Transverse colon (tissue), 4 donors: Measurements from ENCODE around the gene LDB2. TPM values are rescaled to one million over a fixed set of nuclear protein-coding genes. Genes with fewer than 3 reads are reported as not detected.

Source experiments
- DNase-seq: peaks from one replicate; pipeline ENCODE4 v3.0.0-alpha.2; 2019
- H3K27ac ChIP-seq, 4 donors: fragments of 200-600 bp; sonication (generic); 2 replicates each; pipeline ENCODE4 v1.5.1; 2016 to 2018; ENCODE audit warnings: inconsistent platforms in 4 of 4
- H3K27me3 ChIP-seq: fragments of 200-600 bp; sonication (generic); 2 replicates; pipeline ENCODE4 v1.5.1; 2017; ENCODE audit warnings: inconsistent platforms
- H3K36me3 ChIP-seq, 4 donors: fragments of 200-600 bp; sonication (generic); 2 replicates each; pipeline ENCODE4 v1.5.1; 2017 to 2019; ENCODE audit warnings: inconsistent platforms in 4 of 4
- H3K4me1 ChIP-seq, 4 donors: fragments of 200-600 bp; sonication (generic); 2 replicates each; pipeline ENCODE4 v1.5.1; 2017 to 2020; ENCODE audit warnings: inconsistent platforms in 4 of 4
- H3K4me3 ChIP-seq, 4 donors: fragments of 200-600 bp; sonication (generic); 1 replicate in 1 of 4; 2 replicates in 3 of 4; pipeline versions ENCODE4 v1.5.1 to v1.6.1; 2017 to 2019; ENCODE audit warnings: inconsistent platforms in 4 of 4
- H3K9me3 ChIP-seq, 2 donors: fragments of 200-600 bp; sonication (generic); 2 replicates each; pipeline ENCODE4 v1.5.1; 2017 to 2019; ENCODE audit warnings: inconsistent platforms in 2 of 2
- EP300 ChIP-seq: sonication (generic); formaldehyde crosslinking; IDR thresholded peaks from one replicate; pipeline ENCODE4 v1.6.1; 2017; ENCODE audit warnings: antibody characterized with exemption, low read depth
- POLR2A ChIP-seq: fragments of 450-650 bp; IDR thresholded peaks from one replicate; pipeline ENCODE4 v1.6.1; 2016; ENCODE audit warnings: antibody characterized with exemption, mild to moderate bottlenecking, moderate library complexity
- POLR2AphosphoS5 ChIP-seq, 3 donors: sonication (generic); formaldehyde crosslinking; IDR thresholded peaks; one replicate each; pipeline ENCODE4 v1.6.1; 2016; ENCODE audit warnings: antibody characterized with exemption in 3 of 3
- WGBS, 2 donors: methylation state at CpG; one replicate each; pipeline ENCODE4 v1.1.5; 2018; ENCODE audit warnings: low coverage in 1 of 2; 5-methylcytosine and 5-hydroxymethylcytosine counted together
- in situ Hi-C, 4 donors: fragments of 200-750 bp; cut with MboI; loops; one replicate each; pipeline versions ENCODE4 v1.15.0 to v1.15.1; 2017; ENCODE audit warnings: low sequenced_read_pairs in 3 of 4, low pct_ligation_motif_present in 1 of 4, low pct_unique_long_range_greater_than_20kb in 1 of 4
- intact Hi-C: fragments of 100-400 bp; cut with DNase I; formaldehyde crosslinking; loops from one replicate; pipeline ENCODE4 v1.15.1; 2023; ENCODE audit warnings: low total_unique reads
- total RNA-seq, 4 donors: library from RNA; depleted of rRNA; stranded (reverse); fragments of >200 nt; gene quantifications; one replicate each; pipeline ENCODE4 v1.1.0, GENCODE V29; 2016
- TF ChIP-seq, protein P1 (sequence below), 5 experiments: fragments of 200-600 bp in 3 of 5; fragments of 450-650 bp in 2 of 5; sonication (generic) in 3 of 5; IDR thresholded peaks; 1 replicate in 2 of 5; 2 replicates in 3 of 5; pipeline ENCODE4 v1.5.1; 2016 to 2017; ENCODE audit warnings: antibody characterized with exemption in 5 of 5, inconsistent platforms in 3 of 5, mild to moderate bottlenecking in 2 of 5, moderate library complexity in 1 of 5

LDB2 gene
- total RNA-seq, 4 donors from 2014 or later = 7.0 to 46.6 (median 8.9) TPM

DNA sequence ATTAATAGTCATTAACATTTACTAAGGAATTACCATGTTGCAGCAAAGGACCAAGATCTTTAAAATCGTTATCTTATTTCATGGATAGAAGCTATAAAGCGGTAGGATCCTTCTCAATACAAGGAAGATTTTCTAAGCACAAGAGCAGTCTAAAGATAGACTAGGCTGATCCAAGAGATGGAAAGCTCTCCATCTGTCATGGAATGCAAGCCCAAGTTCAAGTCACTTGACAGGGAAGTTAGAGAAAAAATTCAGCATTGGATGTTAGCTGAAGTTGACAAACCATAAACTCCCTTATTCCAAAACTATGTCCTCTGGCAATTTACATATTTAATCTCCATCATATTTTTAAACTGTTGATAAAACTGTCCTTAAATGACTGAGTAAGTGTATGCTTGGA lies 177.7 kb downstream of the LDB2 start:
- no peak overlapping the region for H3K27ac ChIP-seq
- no peaks in the 10 kb centered on the region for H3K9me3 ChIP-seq
- 91 to 100% methylated on average over 1 to 2 of the region's 2 CpGs for WGBS, 2 donors
- intact Hi-C loops = no loop called here
- H3K4me1 ChIP-seq = no peaks in the 10 kb centered on the region
- H3K36me3 ChIP-seq = no peaks in the 10 kb centered on the region
- TF ChIP-seq POLR2AphosphoS5 (IDR thresholded peaks at IDR 0.05) = no peak
- TF ChIP-seq, protein P1, sequence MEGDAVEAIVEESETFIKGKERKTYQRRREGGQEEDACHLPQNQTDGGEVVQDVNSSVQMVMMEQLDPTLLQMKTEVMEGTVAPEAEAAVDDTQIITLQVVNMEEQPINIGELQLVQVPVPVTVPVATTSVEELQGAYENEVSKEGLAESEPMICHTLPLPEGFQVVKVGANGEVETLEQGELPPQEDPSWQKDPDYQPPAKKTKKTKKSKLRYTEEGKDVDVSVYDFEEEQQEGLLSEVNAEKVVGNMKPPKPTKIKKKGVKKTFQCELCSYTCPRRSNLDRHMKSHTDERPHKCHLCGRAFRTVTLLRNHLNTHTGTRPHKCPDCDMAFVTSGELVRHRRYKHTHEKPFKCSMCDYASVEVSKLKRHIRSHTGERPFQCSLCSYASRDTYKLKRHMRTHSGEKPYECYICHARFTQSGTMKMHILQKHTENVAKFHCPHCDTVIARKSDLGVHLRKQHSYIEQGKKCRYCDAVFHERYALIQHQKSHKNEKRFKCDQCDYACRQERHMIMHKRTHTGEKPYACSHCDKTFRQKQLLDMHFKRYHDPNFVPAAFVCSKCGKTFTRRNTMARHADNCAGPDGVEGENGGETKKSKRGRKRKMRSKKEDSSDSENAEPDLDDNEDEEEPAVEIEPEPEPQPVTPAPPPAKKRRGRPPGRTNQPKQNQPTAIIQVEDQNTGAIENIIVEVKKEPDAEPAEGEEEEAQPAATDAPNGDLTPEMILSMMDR (IDR thresholded peaks at IDR 0.05) = no peak
- TF ChIP-seq POLR2A = no peak
- TF ChIP-seq EP300 = no peak
- no peaks in the 10 kb centered on the region for H3K27me3 ChIP-seq
- no peak for DNase-seq
- no peak overlapping the region for H3K4me3 ChIP-seq
- in situ Hi-C loops = no loop called here

DNA sequence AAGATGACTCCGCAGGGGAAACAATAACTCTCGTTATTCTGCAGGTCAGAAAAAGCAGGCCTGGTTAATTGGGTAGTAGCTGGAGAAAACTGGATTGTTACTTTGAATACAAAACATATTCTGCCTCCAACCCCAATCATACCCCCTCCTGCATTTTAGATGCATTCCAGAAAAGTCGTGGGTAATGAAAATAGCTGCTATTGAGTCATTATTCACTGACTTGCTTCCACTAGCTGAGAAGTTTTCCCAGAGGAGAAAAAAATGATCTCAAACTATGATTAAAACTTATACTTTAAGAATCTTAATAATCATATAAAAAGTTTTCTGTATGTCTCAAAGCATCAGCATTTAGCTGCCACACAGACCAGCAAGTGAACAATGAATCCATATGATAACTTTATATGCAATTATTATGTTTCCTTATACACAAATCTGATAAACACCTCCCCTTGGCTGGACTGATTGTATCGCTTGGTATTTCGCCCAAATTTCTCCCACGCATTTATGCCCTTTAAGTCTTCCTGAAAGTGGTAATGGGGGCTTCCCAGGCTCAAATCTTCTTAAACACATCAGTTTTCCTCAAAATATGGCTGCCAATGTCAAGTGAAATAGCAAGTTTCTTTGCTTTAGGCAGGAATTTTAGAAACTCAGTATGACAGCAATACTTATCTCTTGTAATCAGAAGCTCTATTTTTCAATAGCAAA lies 181.0 kb downstream of the LDB2 start:
- Histone ChIP-seq H3K36me3 (no peaks in the 10 kb centered on the region), H3K4me1 (no peaks in the 10 kb centered on the region), H3K27ac (no peak overlapping the region), H3K4me3 (no peak overlapping the region), H3K9me3 (no peaks in the 10 kb centered on the region), H3K27me3 (no peaks in the 10 kb centered on the region)
- no peak for TF ChIP-seq EP300
- TF ChIP-seq, protein P1 (IDR thresholded peaks at IDR 0.05) = no peak
- TF ChIP-seq POLR2AphosphoS5 (IDR thresholded peaks at IDR 0.05) = no peak
- no peak for TF ChIP-seq POLR2A
- intact Hi-C loops = no loop called here
- in situ Hi-C loops = no loop called here
- WGBS, 2 donors = 74 to 75% methylated on average over 6 of the region's 6 CpGs
- no peak for DNase-seq

DNA sequence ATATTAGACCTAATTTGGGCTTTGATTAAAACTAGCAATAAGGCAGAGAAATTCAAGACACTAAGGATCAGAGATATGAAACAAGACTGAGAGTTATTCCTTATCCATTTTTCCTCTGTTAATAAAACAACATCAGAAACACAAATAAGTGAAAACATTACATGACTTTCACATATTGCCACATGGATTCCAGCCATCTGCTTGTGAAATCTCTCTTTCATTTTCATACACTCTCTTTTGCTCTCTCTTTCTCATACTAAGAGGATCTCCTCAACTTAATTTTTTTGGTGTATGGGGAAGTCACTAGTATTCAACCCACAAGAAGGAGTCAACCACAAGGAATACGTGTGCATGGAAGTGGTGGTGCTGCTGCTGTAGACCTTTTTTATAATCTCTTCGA lies 183.0 kb downstream of the LDB2 start:
- H3K9me3 ChIP-seq = no peaks in the 10 kb centered on the region
- H3K27me3 ChIP-seq = no peaks in the 10 kb centered on the region
- H3K27ac ChIP-seq = no peak overlapping the region
- no peak for TF ChIP-seq EP300
- TF ChIP-seq POLR2AphosphoS5 (IDR thresholded peaks at IDR 0.05) = no peak
- DNase-seq = no peak
- no peak overlapping the region for H3K4me3 ChIP-seq
- H3K36me3 ChIP-seq = no peaks in the 10 kb centered on the region
- no peaks in the 10 kb centered on the region for H3K4me1 ChIP-seq
- intact Hi-C loops = no loop called here
- in situ Hi-C loops = no loop called here
- 72 to 100% methylated on average over 2 of the region's 2 CpGs for WGBS, 2 donors

DNA sequence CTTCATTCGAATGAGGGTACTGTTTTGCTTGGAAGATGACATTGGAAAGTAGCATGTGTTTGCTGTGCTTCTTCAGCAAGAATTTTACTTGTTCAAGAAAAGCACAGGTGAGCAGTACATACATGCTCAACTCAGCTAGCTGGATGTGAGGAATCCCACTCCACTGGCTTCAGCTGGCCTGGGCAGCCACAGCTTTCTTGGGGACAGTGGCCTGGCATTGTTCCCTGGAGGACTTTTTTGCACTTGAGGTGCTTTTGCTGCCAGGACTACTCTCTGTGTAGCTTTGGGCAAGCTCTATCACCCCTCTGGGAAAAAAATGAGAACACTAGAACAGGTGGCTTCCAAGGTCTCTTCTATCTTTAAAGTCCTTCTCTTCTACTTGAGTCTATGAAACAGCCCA lies 184.3 kb downstream of the LDB2 start:
- no peak overlapping the region for H3K27ac ChIP-seq
- no peak overlapping the region for H3K4me3 ChIP-seq
- in situ Hi-C loops = no loop called here
- WGBS, 2 donors = 74% methylated on average over 1 of the region's 1 CpG; no CpG with 5 or more reads in 1 of the 2 donors
- DNase-seq = no peak
- H3K27me3 ChIP-seq = no peaks in the 10 kb centered on the region
- TF ChIP-seq, protein P1 (IDR thresholded peaks at IDR 0.05) = no peak
- TF ChIP-seq POLR2A (no peak), EP300 (no peak), POLR2AphosphoS5 (IDR thresholded peaks at IDR 0.05) (no peak)
- no peaks in the 10 kb centered on the region for H3K36me3 ChIP-seq
- intact Hi-C loops = no loop called here
- H3K9me3 ChIP-seq = no peaks in the 10 kb centered on the region
- no peaks in the 10 kb centered on the region for H3K4me1 ChIP-seq

DNA sequence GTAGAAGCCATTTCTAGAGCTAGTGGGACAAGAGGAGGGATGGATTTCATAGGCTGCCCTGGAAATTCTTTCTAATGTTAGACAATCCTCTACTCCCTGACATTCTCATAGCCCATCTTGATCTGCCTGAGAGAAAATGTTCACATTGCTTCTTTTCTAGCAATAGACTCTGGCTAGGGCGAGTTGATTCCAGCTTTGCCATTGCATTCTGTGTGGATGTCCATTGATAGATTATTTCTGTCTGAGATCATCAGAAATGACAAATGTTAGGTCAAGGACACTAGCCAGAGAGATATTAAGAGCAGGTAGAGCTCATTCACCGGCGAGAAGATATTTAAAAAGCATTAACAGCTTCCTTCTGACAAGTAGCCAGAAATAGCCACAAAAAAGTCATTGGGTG lies 184.7 kb downstream of the LDB2 start:
- H3K4me1 ChIP-seq = no peaks in the 10 kb centered on the region
- intact Hi-C loops (no loop called here), in situ Hi-C loops (no loop called here)
- 87 to 100% methylated on average over 2 to 3 of the region's 3 CpGs for WGBS, 2 donors
- no peak for DNase-seq
- H3K4me3 ChIP-seq = no peak overlapping the region
- H3K36me3 ChIP-seq = no peaks in the 10 kb centered on the region
- no peak overlapping the region for H3K27ac ChIP-seq
- no peaks in the 10 kb centered on the region for H3K27me3 ChIP-seq
- no peaks in the 10 kb centered on the region for H3K9me3 ChIP-seq
- TF ChIP-seq POLR2A (no peak), POLR2AphosphoS5 (IDR thresholded peaks at IDR 0.05) (no peak), EP300 (no peak)
- TF ChIP-seq, protein P1 (IDR thresholded peaks at IDR 0.05) = no peak
